KOPT-K1 (cell line): ENCODE measurements around the gene PDE8A.

Experiments
- H3K27ac ChIP-seq: fragments of 200-600 bp; sonication (generic); 2 replicates; pipeline ENCODE4 v1.5.1; 2016; ENCODE audit warnings: antibody characterized with exemption, mild to moderate bottlenecking, low read depth, low read length; ENCODE audit not compliant: poor library complexity, severe bottlenecking
- H3K36me3 ChIP-seq: fragments of 200-600 bp; sonication (generic); 2 replicates; pipeline ENCODE4 v1.5.1; 2017; ENCODE audit warnings: antibody characterized with exemption, mild to moderate bottlenecking, low read length, moderate library complexity; ENCODE audit not compliant: insufficient read depth
- H3K9me3 ChIP-seq: fragments of 200-600 bp; sonication (generic); 2 replicates; pipeline ENCODE4 v1.5.1; 2017; ENCODE audit warnings: antibody characterized with exemption, low read length, mild to moderate bottlenecking; ENCODE audit not compliant: insufficient read depth, poor library complexity, severe bottlenecking

PDE8A gene

GRCh38 chr15:85116066-85116465 is 134.4 kb downstream of the PDE8A start:
- Histone ChIP-seq H3K9me3 (no peaks in the 10 kb centered on the region), H3K36me3 (no peaks in the 10 kb centered on the region; the same call in 1 of the 2 replicates), H3K27ac (no peak overlapping the region)

- Histone ChIP-seq H3K36me3 (no peaks in the 10 kb centered on the region; the same call in 1 of the 2 replicates), H3K27ac (no peak overlapping the region), H3K9me3 (no peaks in the 10 kb centered on the region)
Observed at GRCh38 chr15:85116494-85116893, 134.8 kb downstream of the PDE8A start.

- Histone ChIP-seq H3K27ac (no peak overlapping the region), H3K9me3 (no peaks in the 10 kb centered on the region), H3K36me3 (no peaks in the 10 kb centered on the region; the same call in 1 of the 2 replicates)
Observed at GRCh38 chr15:85116925-85117646, 135.4 kb downstream of the PDE8A start.

GRCh38 chr15:85118173-85118572 is 136.5 kb downstream of the PDE8A start:
- no peaks in the 10 kb centered on the region for H3K9me3 ChIP-seq
- H3K27ac ChIP-seq: no peak overlapping the region
- no peaks in the 10 kb centered on the region; the same call in 1 of the 2 replicates for H3K36me3 ChIP-seq

GRCh38 chr15:85118581-85118980 is 136.9 kb downstream of the PDE8A start:
- Histone ChIP-seq H3K27ac (no peak overlapping the region), H3K36me3 (peaks cover 2% of the 10 kb centered on the region; the same call in 1 of the 2 replicates), H3K9me3 (no peaks in the 10 kb centered on the region)

- H3K36me3 ChIP-seq: peaks cover 11% of the 10 kb centered on the region
- H3K27ac ChIP-seq: no peak overlapping the region
- H3K9me3 ChIP-seq: no peaks in the 10 kb centered on the region
Observed at GRCh38 chr15:85120351-85121113, 138.9 kb downstream of the PDE8A start.

GRCh38 chr15:85124173-85124572 is 142.5 kb downstream of the PDE8A start:
- Histone ChIP-seq H3K36me3 (peaks cover 11% of the 10 kb centered on the region; the same call in 1 of the 2 replicates), H3K27ac (no peak overlapping the region)

GRCh38 chr15:85125056-85125661 is 143.5 kb downstream of the PDE8A start:
- no peaks in the 10 kb centered on the region for H3K9me3 ChIP-seq
- H3K36me3 ChIP-seq: peaks cover 11% of the 10 kb centered on the region; the same call in 1 of the 2 replicates
- H3K27ac ChIP-seq: no peak overlapping the region

More at GRCh38 chr15:85124173-85124572, 142.5 kb downstream of the PDE8A start:
- H3K9me3 ChIP-seq: no peaks in the 10 kb centered on the region

- Histone ChIP-seq H3K27ac (no peak overlapping the region), H3K36me3 (peaks cover 9% of the 10 kb centered on the region; the same call in 1 of the 2 replicates), H3K9me3 (no peaks in the 10 kb centered on the region)
Observed at GRCh38 chr15:85128621-85129020, 147.0 kb downstream of the PDE8A start.

GRCh38 chr15:85129881-85130280 is 148.2 kb downstream of the PDE8A start:
- Histone ChIP-seq H3K36me3 (no peaks in the 10 kb centered on the region; the same call in 1 of the 2 replicates), H3K9me3 (no peaks in the 10 kb centered on the region), H3K27ac (no peak overlapping the region)

- Histone ChIP-seq H3K9me3 (no peaks in the 10 kb centered on the region), H3K36me3 (peaks cover 7% of the 10 kb centered on the region; the same call in 1 of the 2 replicates), H3K27ac (no peak overlapping the region)
Observed at GRCh38 chr15:85131915-85132314, 150.3 kb downstream of the PDE8A start.

GRCh38 chr15:85133709-85134108 is 152.1 kb downstream of the PDE8A start:
- H3K27ac ChIP-seq: no peak overlapping the region
- peaks cover 15% of the 10 kb centered on the region; the same call in 1 of the 2 replicates for H3K36me3 ChIP-seq
- H3K9me3 ChIP-seq: no peaks in the 10 kb centered on the region

- H3K36me3 ChIP-seq: peaks cover 21% of the 10 kb centered on the region; the same call in 1 of the 2 replicates
- no peak overlapping the region for H3K27ac ChIP-seq
- H3K9me3 ChIP-seq: no peaks in the 10 kb centered on the region
Observed at GRCh38 chr15:85137489-85138168, 156.0 kb downstream of the PDE8A start.

GRCh38 chr15:85139391-85139790 is 157.7 kb downstream of the PDE8A start:
- peaks cover 21% of the 10 kb centered on the region; the same call in 1 of the 2 replicates for H3K36me3 ChIP-seq
- H3K27ac ChIP-seq: no peak overlapping the region
- H3K9me3 ChIP-seq: no peaks in the 10 kb centered on the region
